CD14-positive monocyte (primary cell): ENCODE data around the gene ZMYM3. TPM values are rescaled to one million over a fixed set of nuclear protein-coding genes. Genes with fewer than 3 reads are reported as not detected.
"Not testable (repeated sequence)": the region's sequence is repeated elsewhere in the genome, so short reads cannot be mapped to it uniquely, and the experiment has no call there.

Source experiments
- DNase-seq, 3 donors: peaks; one replicate each; pipeline ENCODE4 v3.0.0-alpha.2; 2011 to 2022
- H2AFZ ChIP-seq: 2 replicates; pipeline ENCODE4 v1.6.0; 2012; ENCODE audit warnings: mild to moderate bottlenecking, low read depth, low read length, inconsistent platforms; ENCODE audit not compliant: insufficient read depth, poor library complexity, severe bottlenecking
- H3K27ac ChIP-seq, 2 donors: 1 replicate in 1 of 2; 2 replicates in 1 of 2; pipeline ENCODE4 v1.5.1; 2012 to 2013; ENCODE audit warnings: low read length in 2 of 2, control low read depth in 1 of 2, inconsistent platforms in 1 of 2, low read depth in 1 of 2, mild to moderate bottlenecking in 1 of 2
- H3K27me3 ChIP-seq, 2 donors: one replicate each; pipeline versions ENCODE4 v1.6.0 to v1.6.1; 2011 to 2013; ENCODE audit warnings: low read length in 2 of 2; ENCODE audit not compliant: control insufficient read depth in 2 of 2, insufficient read depth in 2 of 2
- H3K36me3 ChIP-seq, 2 donors: replicated peaks in 1 of 2; 1 replicate in 1 of 2; 2 replicates in 1 of 2; pipeline versions ENCODE4 v1.5.1 to v1.6.1; 2012 to 2013; ENCODE audit warnings: low read length in 2 of 2, control low read depth in 1 of 2, inconsistent platforms in 1 of 2, mild to moderate bottlenecking in 1 of 2; ENCODE audit not compliant: insufficient read depth in 2 of 2, control insufficient read depth in 1 of 2
- H3K4me1 ChIP-seq, 2 donors: 1 replicate in 1 of 2; 2 replicates in 1 of 2; pipeline versions ENCODE4 v1.5.1 to v1.6.1; 2012 to 2013; ENCODE audit warnings: low read length in 2 of 2, control low read depth in 1 of 2, inconsistent platforms in 1 of 2, mild to moderate bottlenecking in 1 of 2, moderate library complexity in 1 of 2; ENCODE audit not compliant: insufficient read depth in 2 of 2, control insufficient read depth in 1 of 2
- H3K4me2 ChIP-seq: replicated peaks from 2 replicates; pipeline ENCODE3; 2012; ENCODE audit warnings: low read length, moderate library complexity, mild to moderate bottlenecking; ENCODE audit not compliant: poor library complexity, severe bottlenecking; ENCODE audit errors: extremely low read depth
- H3K4me3 ChIP-seq, 3 experiments: fragments of 200-600 bp in 1 of 3; sonication (generic) in 1 of 3; replicated peaks in 1 of 3; 1 replicate in 2 of 3; 2 replicates in 1 of 3; pipeline ENCODE4 v1.5.1; 2011 to 2013; ENCODE audit warnings: low read length in 3 of 3, mild to moderate bottlenecking in 3 of 3, control low read depth in 2 of 3, low read depth in 2 of 3, inconsistent platforms in 1 of 3, moderate library complexity in 1 of 3
- H3K79me2 ChIP-seq: 2 replicates; pipeline ENCODE4 v1.6.0; 2012; ENCODE audit warnings: mild to moderate bottlenecking, control low read depth, inconsistent platforms, low read length, moderate library complexity; ENCODE audit not compliant: insufficient read depth
- H3K9ac ChIP-seq: 2 replicates; pipeline ENCODE4 v1.6.0; 2017; ENCODE audit warnings: low read length, mild to moderate bottlenecking; ENCODE audit not compliant: insufficient read depth, poor library complexity, severe bottlenecking
- H3K9me3 ChIP-seq, 2 donors: replicated peaks in 1 of 2; 1 replicate in 1 of 2; 2 replicates in 1 of 2; pipeline versions ENCODE4 v1.5.1 to v1.6.1; 2012 to 2013; ENCODE audit warnings: low read length in 2 of 2, control low read depth in 1 of 2; ENCODE audit not compliant: control insufficient read depth in 1 of 2, insufficient read depth in 1 of 2
- H4K20me1 ChIP-seq: 2 replicates; pipeline ENCODE4 v1.6.0; 2012; ENCODE audit warnings: mild to moderate bottlenecking, low read length, control low read depth, moderate library complexity; ENCODE audit not compliant: insufficient read depth
- H3K27ac Mint-ChIP-seq, 7 donors: one replicate each; pipeline ENCODE4 v1.8.0; 2020; ENCODE audit warnings: mild to moderate bottlenecking in 7 of 7, mixed read lengths in 7 of 7, moderate library complexity in 6 of 7, inconsistent platforms in 2 of 7
- H3K27me3 Mint-ChIP-seq, 3 donors: one replicate each; pipeline ENCODE4 v1.8.0; 2021 to 2022; ENCODE audit warnings: low read depth in 3 of 3, mild to moderate bottlenecking in 3 of 3, mixed read lengths in 3 of 3, moderate library complexity in 3 of 3, inconsistent platforms in 1 of 3
- H3K36me3 Mint-ChIP-seq, 2 donors: one replicate each; pipeline ENCODE4 v1.8.0; 2020; ENCODE audit warnings: mixed read lengths in 2 of 2, inconsistent platforms in 1 of 2, mild to moderate bottlenecking in 1 of 2
- H3K4me1 Mint-ChIP-seq: one replicate; pipeline ENCODE4 v1.8.0; 2020; ENCODE audit warnings: mild to moderate bottlenecking, mixed read lengths
- H3K4me3 Mint-ChIP-seq, 2 donors: one replicate each; pipeline ENCODE4 v1.8.0; 2020; ENCODE audit warnings: mild to moderate bottlenecking in 2 of 2, mixed read lengths in 2 of 2, moderate library complexity in 1 of 2
- H3K9me3 Mint-ChIP-seq, 7 donors: one replicate each; pipeline ENCODE4 v1.8.0; 2020 to 2022; ENCODE audit warnings: mixed read lengths in 7 of 7, mild to moderate bottlenecking in 6 of 7, moderate library complexity in 6 of 7, inconsistent platforms in 2 of 7
- CTCF ChIP-seq: fragments of 200-600 bp; IDR thresholded peaks from one replicate; pipeline ENCODE4 v1.8.0; 2022; ENCODE audit warnings: antibody characterized with exemption, mild to moderate bottlenecking
- WGBS: methylation state at CpG from one replicate; pipeline ENCODE4 v1.1.5; 2013; ENCODE audit warnings: missing lambda C conversion rate; ENCODE audit not compliant: insufficient coverage; 5-methylcytosine and 5-hydroxymethylcytosine counted together
- intact Hi-C, 2 donors: fragments of 100-400 bp; cut with micrococcal nuclease; formaldehyde crosslinking; loops; one replicate each; pipeline versions ENCODE4 v1.15.0 to v1.15.1; 2023
- polyA plus RNA-seq, 3 donors: library from polyadenylated mRNA; depleted of rRNA in 1 of 3; unstranded in 2 of 3; stranded (reverse) in 1 of 3; fragments of 300-500 nt in 2 of 3; fragments of >200 nt in 1 of 3; fragmentation: Illumina TruSeq in 2 of 3; gene quantifications; 1 replicate in 2 of 3; 2 replicates in 1 of 3; pipeline ENCODE4 v1.2.3, GENCODE V29; 2012 to 2021

Gene ZMYM3
- polyA plus RNA-seq, 3 donors = 3.9 to 13.2 (median 4.8) TPM

DNA sequence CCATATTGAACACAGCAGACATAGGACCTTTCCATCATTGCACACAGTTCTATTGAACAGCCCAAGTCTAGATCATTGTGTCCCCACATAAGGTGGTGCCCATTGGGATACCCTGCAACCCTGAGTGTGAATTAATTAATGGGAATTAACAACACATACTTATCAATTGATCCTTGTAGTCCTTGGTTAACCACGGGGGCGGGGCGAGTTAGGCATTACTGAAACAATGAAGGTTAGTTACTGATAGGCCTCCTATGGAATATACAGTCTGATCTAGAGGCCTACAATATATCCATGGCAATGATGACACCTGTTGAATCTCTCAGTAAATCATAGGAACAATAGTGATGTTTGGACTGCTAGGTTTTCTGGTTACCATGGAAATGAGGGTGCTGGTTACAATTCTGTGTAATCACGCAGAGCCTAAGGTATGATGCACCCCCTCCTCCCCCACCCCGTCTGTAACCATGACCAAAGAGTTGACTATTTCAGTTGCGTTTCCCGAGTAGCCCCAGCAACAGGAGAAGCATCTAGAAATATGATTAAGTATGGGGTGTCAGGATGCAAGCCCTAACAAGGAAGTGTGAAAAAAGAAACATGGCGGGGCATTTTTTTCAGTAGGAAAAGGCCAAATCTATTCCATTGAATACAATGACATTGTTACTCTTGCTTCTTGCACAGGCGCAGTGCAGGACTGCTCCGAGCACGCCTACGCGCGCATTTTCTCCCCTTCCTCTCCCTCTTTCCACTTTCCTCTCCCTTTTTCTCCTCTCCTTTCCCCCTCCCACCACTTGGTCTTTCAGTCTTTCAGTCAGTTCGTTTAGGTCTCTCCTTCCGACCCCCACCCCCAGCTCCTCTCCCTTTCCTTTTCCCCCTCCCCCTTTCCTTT lies 28.8 kb upstream of the ZMYM3 start:
- Histone ChIP-seq H3K27ac (peak overlapping the region; percentile 94 to 95), H3K9me3 (peaks cover 0 to 6% of the 10 kb centered on the region in 2 donors), H3K36me3 (no peaks in the 10 kb centered on the region), H3K27me3 (no peaks in the 10 kb centered on the region), H3K4me2 (peak overlapping the region; percentile 76), H3K4me1 (peaks cover 10 to 21% of the 10 kb centered on the region in 2 donors), H3K9ac (peak overlapping the region; percentile 88), H3K4me3 (peak overlapping the region; percentile 67 to 85 (median 78)), H2AFZ (peak overlapping the region; percentile 64), H3K79me2 (peaks cover 41% of the 10 kb centered on the region), H4K20me1 (peaks cover 24% of the 10 kb centered on the region)
- peak; percentile 61 to 77 (median 70) for DNase-seq
- peak overlapping the region; percentile 96 to 99 (median 98) for H3K27ac Mint-ChIP-seq
- no peak for TF ChIP-seq CTCF
- H3K9me3 Mint-ChIP-seq = peaks cover 0 to 20% (median 3%) of the 10 kb centered on the region in 7 donors
- H3K4me3 Mint-ChIP-seq = peak overlapping the region; percentile 92 to 96
- H3K36me3 Mint-ChIP-seq = no peaks in the 10 kb centered on the region
- peaks cover 8% of the 10 kb centered on the region for H3K4me1 Mint-ChIP-seq
- intact Hi-C loops = no loop called here
- WGBS = 0% methylated on average over 2 of the region's 16 CpGs
- H3K27me3 Mint-ChIP-seq = peaks cover 0 to 5% (median 3%) of the 10 kb centered on the region in 3 donors

GRCh38 chrX:71281300-71281699 lies 27.4 kb upstream of the ZMYM3 start:
- peaks cover 10 to 21% of the 10 kb centered on the region in 2 donors for H3K4me1 ChIP-seq
- peaks cover 26% of the 10 kb centered on the region for H3K79me2 ChIP-seq
- H3K36me3 Mint-ChIP-seq, DNase-seq, intact Hi-C loops, H3K4me3 Mint-ChIP-seq, H4K20me1 ChIP-seq, H3K4me1 Mint-ChIP-seq, H3K27me3 Mint-ChIP-seq, H3K36me3 ChIP-seq, H3K27ac Mint-ChIP-seq, H3K9me3 ChIP-seq, H3K27me3 ChIP-seq, H2AFZ ChIP-seq, H3K4me3 ChIP-seq, H3K27ac ChIP-seq, H3K9ac ChIP-seq, H3K4me2 ChIP-seq: not testable (repeated sequence)
- no CpG with 5 or more reads among the region's 11 CpGs for WGBS
- peaks cover 0 to 21% (median 3%) of the 10 kb centered on the region in 7 donors for H3K9me3 Mint-ChIP-seq

DNA sequence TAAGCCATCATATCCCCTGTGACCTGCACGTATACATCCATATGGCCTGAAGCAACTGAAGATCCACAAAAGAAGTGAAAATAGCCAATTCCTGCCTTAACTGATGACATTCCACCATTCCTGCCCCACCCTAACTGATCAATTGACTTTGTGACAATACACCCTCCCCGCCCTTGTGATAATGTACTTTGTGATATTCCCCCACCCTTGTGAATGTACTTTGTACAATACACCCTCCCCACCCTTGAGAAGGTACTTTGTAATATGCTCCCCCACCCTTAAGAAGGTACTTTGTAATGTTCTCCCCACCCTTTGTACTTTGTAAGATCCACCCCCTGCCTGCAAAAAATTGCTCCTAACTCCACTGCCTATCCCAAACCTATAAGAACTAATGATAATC lies 18.4 kb upstream of the ZMYM3 start:
- H3K9me3 ChIP-seq, DNase-seq, H3K36me3 Mint-ChIP-seq, H2AFZ ChIP-seq, H3K4me1 ChIP-seq, H3K4me3 ChIP-seq, H3K36me3 ChIP-seq, H3K27me3 Mint-ChIP-seq, H3K27ac Mint-ChIP-seq, H3K79me2 ChIP-seq, H4K20me1 ChIP-seq, H3K9me3 Mint-ChIP-seq, H3K4me2 ChIP-seq, H3K4me3 Mint-ChIP-seq, H3K4me1 Mint-ChIP-seq, intact Hi-C loops, H3K27ac ChIP-seq, H3K9ac ChIP-seq, H3K27me3 ChIP-seq: not testable (repeated sequence)
- no CpG with 5 or more reads among the region's 2 CpGs for WGBS
